Vagina (tissue), 2 donors: ENCODE data around the gene PCBP3.

ENCODE experiments used
- CTCF ChIP-seq, 3 experiments: fragments of 450-650 bp in 2 of 3; fragments of 200-600 bp in 1 of 3; sonication (generic) in 1 of 3; IDR thresholded peaks; one replicate each; pipeline ENCODE4 v1.5.1; 2017 to 2019; ENCODE audit warnings: antibody characterized with exemption in 3 of 3, mild to moderate bottlenecking in 2 of 3, moderate library complexity in 2 of 3
- POLR2AphosphoS5 ChIP-seq, 2 donors: sonication (generic); formaldehyde crosslinking; IDR thresholded peaks; one replicate each; pipeline ENCODE4 v1.9.0; 2017; ENCODE audit warnings: antibody characterized with exemption in 2 of 2, mild to moderate bottlenecking in 2 of 2, low read depth in 1 of 2; ENCODE audit not compliant: insufficient read depth in 1 of 2

DNA sequence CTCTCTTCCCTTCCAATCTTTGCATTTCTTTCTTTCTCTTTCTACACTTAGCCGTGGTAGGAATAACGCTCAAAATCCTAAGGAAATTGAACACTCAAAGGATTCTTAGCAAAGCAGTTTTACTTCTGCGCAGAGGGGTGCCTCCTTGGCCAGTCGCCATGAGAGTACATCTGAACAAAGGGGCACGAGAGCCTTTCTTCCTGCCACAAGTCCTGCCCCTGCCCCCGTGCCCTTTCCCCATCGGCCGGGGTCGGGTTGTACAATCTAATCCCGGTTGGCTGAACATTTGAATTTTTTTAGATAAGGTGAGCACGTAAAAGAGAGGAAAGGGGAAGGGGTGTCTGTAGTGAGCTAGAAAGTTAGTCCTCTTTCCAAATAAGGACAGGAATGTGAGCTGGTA is 309.4 kb downstream of the PCBP3 start:
- TF ChIP-seq CTCF (IDR thresholded peaks at IDR 0.05) (no peak), POLR2AphosphoS5 (IDR thresholded peaks at IDR 0.05; ENCODE audit: insufficient read depth in 1 of 2, low read depth in 1 of 2) (no peak)
